Gastroesophageal sphincter (tissue), 3 donors: Measurements from ENCODE around the gene FADS3.

ENCODE experiments used
- CTCF ChIP-seq, 4 experiments: fragments of 200-600 bp in 2 of 4; fragments of 450-650 bp in 2 of 4; sonication (generic) in 1 of 4; IDR thresholded peaks; one replicate each; pipeline ENCODE4 v1.5.1; 2017 to 2019; ENCODE audit warnings: antibody characterized with exemption in 4 of 4, mild to moderate bottlenecking in 2 of 4, moderate library complexity in 2 of 4
- EP300 ChIP-seq: sonication (generic); formaldehyde crosslinking; IDR thresholded peaks from one replicate; pipeline ENCODE4 v1.6.1; 2017; ENCODE audit warnings: antibody characterized with exemption, mild to moderate bottlenecking

- TF ChIP-seq CTCF (IDR thresholded peaks at IDR 0.05) (no peak), EP300 (no peak)
These were observed 10.1 kb upstream of the FADS3 start for GRCh38 chr11:61901397-61901796.
